ENCODE results near the gene WASHC2A.
"Not testable (repeated sequence)": the region's sequence is repeated elsewhere in the genome, so short reads cannot be mapped to it uniquely, and the experiment has no call there.

Gene WASHC2A

GRCh38 chr10:50044941-50045664 is 22.7 kb upstream of the WASHC2A start:
- H3F3A ChIP-seq (ENCODE audit: insufficient read depth), result no peaks in the 10 kb centered on the region
- H3K4me3 ChIP-seq (ENCODE audit: insufficient read depth, low read length, poor library complexity, severe bottlenecking), result no peak overlapping the region
- no peak overlapping the region for H3K9ac ChIP-seq (ENCODE audit: low read length)
- no peaks in the 10 kb centered on the region for H3K9me3 ChIP-seq (ENCODE audit: insufficient read depth, low read length)
- no peaks in the 10 kb centered on the region for H3K36me3 ChIP-seq (ENCODE audit: low read length)
- H3K4me2 ChIP-seq (ENCODE audit: low read depth, low read length, poor library complexity, severe bottlenecking), result no peak overlapping the region
- H3K27ac ChIP-seq (ENCODE audit: low read depth, low read length), result no peak overlapping the region
- no peak overlapping the region for H2AFZ ChIP-seq (ENCODE audit: low read depth, low read length, severe bottlenecking)
- no peaks in the 10 kb centered on the region for H3K9me2 ChIP-seq (replicated peaks; ENCODE audit: insufficient read depth, low read length)
- no peaks in the 10 kb centered on the region for H3K79me2 ChIP-seq (ENCODE audit: insufficient read depth, low read length)
- H3K27me3 ChIP-seq (ENCODE audit: low read length), result no peaks in the 10 kb centered on the region
- H4K20me1 ChIP-seq (ENCODE audit: low read depth, low read length), result no peaks in the 10 kb centered on the region
- TF ChIP-seq, protein P1, sequence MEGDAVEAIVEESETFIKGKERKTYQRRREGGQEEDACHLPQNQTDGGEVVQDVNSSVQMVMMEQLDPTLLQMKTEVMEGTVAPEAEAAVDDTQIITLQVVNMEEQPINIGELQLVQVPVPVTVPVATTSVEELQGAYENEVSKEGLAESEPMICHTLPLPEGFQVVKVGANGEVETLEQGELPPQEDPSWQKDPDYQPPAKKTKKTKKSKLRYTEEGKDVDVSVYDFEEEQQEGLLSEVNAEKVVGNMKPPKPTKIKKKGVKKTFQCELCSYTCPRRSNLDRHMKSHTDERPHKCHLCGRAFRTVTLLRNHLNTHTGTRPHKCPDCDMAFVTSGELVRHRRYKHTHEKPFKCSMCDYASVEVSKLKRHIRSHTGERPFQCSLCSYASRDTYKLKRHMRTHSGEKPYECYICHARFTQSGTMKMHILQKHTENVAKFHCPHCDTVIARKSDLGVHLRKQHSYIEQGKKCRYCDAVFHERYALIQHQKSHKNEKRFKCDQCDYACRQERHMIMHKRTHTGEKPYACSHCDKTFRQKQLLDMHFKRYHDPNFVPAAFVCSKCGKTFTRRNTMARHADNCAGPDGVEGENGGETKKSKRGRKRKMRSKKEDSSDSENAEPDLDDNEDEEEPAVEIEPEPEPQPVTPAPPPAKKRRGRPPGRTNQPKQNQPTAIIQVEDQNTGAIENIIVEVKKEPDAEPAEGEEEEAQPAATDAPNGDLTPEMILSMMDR (IDR thresholded peaks at IDR 0.05; ENCODE audit: insufficient read depth, low read length, poor library complexity, severe bottlenecking), result no peak
- no peak for TF ChIP-seq EZH2phosphoT487 (conservative IDR thresholded peaks at IDR 0.05; ENCODE audit: low read length)

DNA sequence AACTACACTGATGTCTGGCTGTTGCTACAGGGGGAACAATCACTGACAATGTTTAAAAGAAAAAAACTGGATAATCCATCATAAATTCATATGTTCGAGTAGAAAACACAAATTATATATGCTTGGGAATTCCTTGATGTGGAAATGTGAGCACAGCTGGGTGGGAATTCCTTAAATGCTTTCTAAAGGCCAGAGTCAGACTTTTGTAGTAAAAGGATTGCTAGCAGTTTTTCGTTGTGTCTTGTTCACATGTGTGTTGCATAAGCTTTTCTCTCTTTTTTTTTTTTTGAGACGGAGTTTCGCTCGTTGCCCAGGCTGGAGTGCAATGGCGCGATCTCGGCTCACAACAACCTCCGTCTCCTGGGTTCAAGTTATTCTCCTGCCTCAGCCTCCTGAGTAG is 21.3 kb upstream of the WASHC2A start:
- H2AFZ ChIP-seq (ENCODE audit: low read depth, low read length, severe bottlenecking); H3K9me3 ChIP-seq (ENCODE audit: insufficient read depth, low read length); H3K27me3 ChIP-seq (ENCODE audit: low read length); H4K20me1 ChIP-seq (ENCODE audit: low read depth, low read length); H3K9me2 ChIP-seq (replicated peaks; ENCODE audit: insufficient read depth, low read length); H3K4me2 ChIP-seq (ENCODE audit: low read depth, low read length, poor library complexity, severe bottlenecking); H3F3A ChIP-seq (ENCODE audit: insufficient read depth); H3K36me3 ChIP-seq (ENCODE audit: low read length); H3K27ac ChIP-seq (ENCODE audit: low read depth, low read length); H3K79me2 ChIP-seq (ENCODE audit: insufficient read depth, low read length); H3K9ac ChIP-seq (ENCODE audit: low read length); H3K4me3 ChIP-seq (ENCODE audit: insufficient read depth, low read length, poor library complexity, severe bottlenecking): not testable (repeated sequence)

DNA sequence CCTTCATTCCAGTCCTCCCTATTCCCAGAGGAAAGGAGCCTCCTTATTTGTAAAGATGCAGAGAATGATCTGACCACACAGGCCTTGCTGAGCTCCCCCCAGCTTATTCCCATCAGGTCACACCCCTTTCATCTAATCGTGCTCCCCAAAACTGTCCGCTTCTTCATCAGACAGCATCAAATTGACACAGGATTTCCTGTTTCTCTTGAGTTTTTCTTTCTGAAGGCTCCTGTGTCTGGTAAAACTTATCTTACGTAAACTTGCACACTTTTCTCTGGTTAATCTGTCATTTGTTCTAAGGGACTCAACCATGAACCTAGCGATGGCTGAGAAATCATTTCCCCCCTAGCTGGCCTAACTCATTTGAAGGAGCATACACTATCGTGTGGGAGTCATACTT is 20.2 kb upstream of the WASHC2A start:
- H3K79me2 ChIP-seq (ENCODE audit: insufficient read depth, low read length); H3K27me3 ChIP-seq (ENCODE audit: low read length); H4K20me1 ChIP-seq (ENCODE audit: low read depth, low read length); H3K4me3 ChIP-seq (ENCODE audit: insufficient read depth, low read length, poor library complexity, severe bottlenecking); H3K36me3 ChIP-seq (ENCODE audit: low read length); H3K9ac ChIP-seq (ENCODE audit: low read length); H2AFZ ChIP-seq (ENCODE audit: low read depth, low read length, severe bottlenecking); H3K9me3 ChIP-seq (ENCODE audit: insufficient read depth, low read length); H3K27ac ChIP-seq (ENCODE audit: low read depth, low read length); H3K4me2 ChIP-seq (ENCODE audit: low read depth, low read length, poor library complexity, severe bottlenecking); H3K9me2 ChIP-seq (replicated peaks; ENCODE audit: insufficient read depth, low read length); H3F3A ChIP-seq (ENCODE audit: insufficient read depth): not testable (repeated sequence)

GRCh38 chr10:50051995-50052660 is 15.6 kb upstream of the WASHC2A start:
- H3K9me2 ChIP-seq (replicated peaks; ENCODE audit: insufficient read depth, low read length); H3K4me3 ChIP-seq (ENCODE audit: insufficient read depth, low read length, poor library complexity, severe bottlenecking); H3K36me3 ChIP-seq (ENCODE audit: low read length); H3F3A ChIP-seq (ENCODE audit: insufficient read depth); H3K9me3 ChIP-seq (ENCODE audit: insufficient read depth, low read length); H3K4me2 ChIP-seq (ENCODE audit: low read depth, low read length, poor library complexity, severe bottlenecking); H3K79me2 ChIP-seq (ENCODE audit: insufficient read depth, low read length); H3K27ac ChIP-seq (ENCODE audit: low read depth, low read length); H4K20me1 ChIP-seq (ENCODE audit: low read depth, low read length); H3K9ac ChIP-seq (ENCODE audit: low read length); H3K27me3 ChIP-seq (ENCODE audit: low read length); H2AFZ ChIP-seq (ENCODE audit: low read depth, low read length, severe bottlenecking): not testable (repeated sequence)

DNA sequence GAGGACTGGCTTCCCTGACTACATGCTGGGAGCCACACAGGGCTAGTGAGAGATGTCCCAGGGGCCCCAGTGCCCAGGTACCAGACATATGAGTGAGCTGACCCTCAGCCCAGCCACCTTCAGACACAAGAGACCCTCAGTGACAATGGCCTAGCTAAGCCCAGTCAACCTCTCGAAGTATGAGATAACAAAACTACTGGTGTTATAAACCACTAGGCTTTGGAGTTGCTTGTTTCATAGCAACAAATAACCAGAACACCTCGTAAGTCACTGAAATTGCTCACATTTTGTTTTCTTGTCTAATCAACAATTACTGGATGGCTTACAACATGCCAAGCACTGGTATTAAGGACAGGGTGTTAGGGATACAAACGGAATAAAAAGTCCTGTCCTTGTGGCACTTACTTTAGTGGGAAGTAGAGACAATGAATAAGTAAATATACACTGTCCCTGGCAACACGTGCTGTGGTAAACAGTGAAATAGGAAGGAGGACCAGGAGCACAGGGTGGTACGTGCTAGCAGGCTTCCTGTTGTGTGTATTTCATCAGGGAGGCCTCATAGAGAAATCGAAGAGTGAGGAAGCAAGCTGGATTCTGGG is 14.9 kb upstream of the WASHC2A start:
- H3K4me2 ChIP-seq (ENCODE audit: low read depth, low read length, poor library complexity, severe bottlenecking); H3K79me2 ChIP-seq (ENCODE audit: insufficient read depth, low read length); H3K27ac ChIP-seq (ENCODE audit: low read depth, low read length); H4K20me1 ChIP-seq (ENCODE audit: low read depth, low read length); H3K4me3 ChIP-seq (ENCODE audit: insufficient read depth, low read length, poor library complexity, severe bottlenecking); H3K9me3 ChIP-seq (ENCODE audit: insufficient read depth, low read length); H3K36me3 ChIP-seq (ENCODE audit: low read length); H3F3A ChIP-seq (ENCODE audit: insufficient read depth); H3K9me2 ChIP-seq (replicated peaks; ENCODE audit: insufficient read depth, low read length); H3K27me3 ChIP-seq (ENCODE audit: low read length); H2AFZ ChIP-seq (ENCODE audit: low read depth, low read length, severe bottlenecking); H3K9ac ChIP-seq (ENCODE audit: low read length): not testable (repeated sequence)

GRCh38 chr10:50055494-50056292 is 12.1 kb upstream of the WASHC2A start:
- not testable (repeated sequence) for H3K9ac ChIP-seq (ENCODE audit: low read length); H3F3A ChIP-seq (ENCODE audit: insufficient read depth); H3K79me2 ChIP-seq (ENCODE audit: insufficient read depth, low read length); H3K9me3 ChIP-seq (ENCODE audit: insufficient read depth, low read length); H4K20me1 ChIP-seq (ENCODE audit: low read depth, low read length); H3K27me3 ChIP-seq (ENCODE audit: low read length); H2AFZ ChIP-seq (ENCODE audit: low read depth, low read length, severe bottlenecking); H3K27ac ChIP-seq (ENCODE audit: low read depth, low read length); H3K4me3 ChIP-seq (ENCODE audit: insufficient read depth, low read length, poor library complexity, severe bottlenecking); H3K9me2 ChIP-seq (replicated peaks; ENCODE audit: insufficient read depth, low read length); H3K4me2 ChIP-seq (ENCODE audit: low read depth, low read length, poor library complexity, severe bottlenecking); H3K36me3 ChIP-seq (ENCODE audit: low read length)
